ENCODE measurements around the gene OSER1.
"Not testable (repeated sequence)": the region's sequence is repeated elsewhere in the genome, so short reads cannot be mapped to it uniquely, and the experiment has no call there.

Gene OSER1

DNA sequence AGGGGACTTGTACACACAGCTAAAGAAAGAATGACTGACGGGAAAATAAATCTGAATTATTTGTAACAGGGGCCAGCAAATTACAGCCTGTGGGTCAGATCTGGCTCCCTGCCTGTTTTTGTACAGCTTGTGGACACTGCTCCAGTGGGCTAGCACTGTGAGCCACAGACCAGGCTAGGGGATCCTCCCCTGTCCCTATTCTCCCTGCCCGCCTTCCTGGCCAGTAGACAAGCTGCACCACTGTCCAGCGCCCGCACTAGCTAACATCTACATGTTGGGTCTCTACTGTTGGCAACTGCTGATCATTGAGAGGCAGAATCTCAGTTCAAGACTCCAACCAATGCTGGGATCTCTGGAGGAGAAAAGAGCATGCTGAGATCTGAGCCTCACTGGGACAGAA lies 10.7 kb downstream of the OSER1 start:
- DNase-seq = no peak

- peak in 1 of 2 experiments; percentile 8 for DNase-seq
Observed at GRCh38 chr20:44198872-44199271, 11.7 kb downstream of the OSER1 start.

DNA sequence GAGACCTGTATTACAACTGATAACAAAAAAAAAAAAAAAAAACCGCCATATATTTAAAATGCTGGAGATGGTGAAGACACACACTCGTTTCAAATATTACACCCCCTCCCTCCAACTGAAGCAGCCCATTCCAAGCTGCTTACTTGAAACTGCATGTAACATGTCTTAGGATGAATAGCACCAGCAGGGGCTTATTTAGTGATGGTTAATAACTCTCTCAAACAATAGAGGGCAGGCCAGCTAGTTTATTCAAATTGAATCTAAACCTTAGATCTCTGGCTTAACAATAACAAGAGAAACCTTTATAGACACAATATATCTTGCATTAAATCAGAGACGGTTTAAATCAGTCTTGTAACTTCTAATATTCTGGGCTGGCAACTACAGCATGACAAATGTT lies 14.3 kb downstream of the OSER1 start:
- no peak for DNase-seq

DNA sequence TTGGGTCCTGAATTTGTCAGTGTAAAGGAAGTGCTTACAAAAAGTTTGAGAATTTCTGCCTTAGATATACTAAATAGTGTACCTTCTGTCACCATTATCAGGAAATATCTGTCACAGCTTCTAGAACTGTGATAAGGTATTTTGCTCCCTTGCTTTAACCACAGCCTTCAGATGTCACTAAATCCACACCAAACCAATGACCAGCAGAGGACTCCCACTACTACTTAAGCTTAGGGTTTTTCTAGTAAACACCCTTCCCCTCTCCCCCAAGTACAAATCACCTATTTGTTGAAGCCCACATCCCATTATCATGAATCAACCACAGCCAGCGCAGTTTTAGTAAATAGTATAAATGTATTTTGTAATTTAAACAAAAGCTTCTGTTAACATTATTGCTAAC lies 15.0 kb downstream of the OSER1 start:
- DNase-seq = no peak

- no peak for DNase-seq
Observed at GRCh38 chr20:44193801-44194200, 16.8 kb downstream of the OSER1 start.

DNA sequence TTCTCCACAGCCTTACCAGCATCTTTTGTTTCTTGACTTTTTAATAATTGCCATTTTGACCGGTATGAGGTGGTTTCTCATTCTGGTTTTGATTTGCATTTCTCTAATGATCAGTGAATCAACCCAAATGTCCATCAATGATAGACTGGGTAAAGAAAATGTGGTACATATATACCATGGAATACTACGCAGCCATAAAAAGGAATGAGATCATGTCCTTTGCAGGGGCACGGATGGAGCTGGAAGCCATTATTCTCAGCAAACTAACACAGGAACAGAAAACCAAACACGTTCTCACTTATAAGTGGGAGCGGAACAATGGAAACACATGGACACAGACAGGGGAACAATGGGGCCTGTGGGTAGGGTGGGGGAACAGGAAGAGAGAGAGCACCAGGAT lies 18.9 kb downstream of the OSER1 start:
- DNase-seq = not testable (repeated sequence)

GRCh38 chr20:44190197-44190852 lies 20.2 kb downstream of the OSER1 start:
- DNase-seq = peak in 1 of 2 experiments; percentile 16

GRCh38 chr20:44188752-44189151 lies 21.8 kb downstream of the OSER1 start:
- no peak for DNase-seq

- no peak for DNase-seq
Observed at GRCh38 chr20:44187772-44188709, 22.5 kb downstream of the OSER1 start.

GRCh38 chr20:44187054-44187771 lies 23.4 kb downstream of the OSER1 start, which contains the start of gene JPH2:
TSS of gene JPH2 (minus strand) at chr20:44187188. CDS start at chr20:44186705, 483 bp downstream.
- DNase-seq = no peak

DNA sequence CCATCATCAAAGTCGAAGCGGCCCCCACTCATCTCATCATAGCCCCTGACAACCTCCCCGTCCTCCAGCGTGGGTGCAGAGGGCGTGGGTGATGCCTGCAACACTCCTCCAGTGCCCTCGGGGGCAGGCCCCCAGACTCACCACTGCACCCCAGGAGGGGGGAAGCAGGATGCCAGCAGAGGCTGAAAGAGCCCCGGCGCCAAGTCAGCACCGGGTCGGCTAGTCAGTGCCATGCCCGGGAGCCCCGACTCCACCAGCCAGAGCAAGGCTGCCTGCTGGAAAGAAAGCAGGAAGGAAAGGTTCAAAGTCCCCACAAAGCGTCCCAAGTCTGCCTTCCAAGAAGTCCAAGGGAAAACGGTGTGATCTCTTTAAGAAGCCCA lies 23.9 kb downstream of the OSER1 start:
- DNase-seq = no peak

- no peak for DNase-seq
Observed at GRCh38 chr20:44186201-44186600, 24.4 kb downstream of the OSER1 start.

- no peak for DNase-seq
Observed at GRCh38 chr20:44185574-44185973, 25.0 kb downstream of the OSER1 start.

- no peak for DNase-seq
Observed at GRCh38 chr20:44183282-44183681, 27.3 kb downstream of the OSER1 start.

GRCh38 chr20:44182863-44183262 lies 27.7 kb downstream of the OSER1 start:
- no peak for DNase-seq

GRCh38 chr20:44182135-44182765 lies 28.3 kb downstream of the OSER1 start:
- DNase-seq = no peak

DNA sequence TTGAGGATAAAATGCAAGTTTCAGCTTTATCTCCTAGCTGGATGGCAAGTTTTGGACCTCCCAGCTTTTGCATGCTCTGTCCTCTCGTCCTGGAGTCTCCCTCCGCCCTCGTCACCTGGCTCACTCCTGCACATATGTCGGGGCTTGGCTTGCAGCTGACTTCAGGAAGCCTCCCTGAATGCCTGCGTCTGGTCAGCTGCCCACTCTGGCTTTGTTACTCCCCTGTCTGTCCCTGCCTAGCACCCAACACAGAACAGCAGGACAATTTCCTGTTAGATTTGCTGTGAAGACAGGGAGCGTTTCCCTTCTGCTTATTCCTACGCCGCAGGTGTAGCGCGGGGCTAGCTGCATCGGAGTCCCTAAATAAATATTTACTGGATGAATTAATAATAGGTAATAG lies 29.0 kb downstream of the OSER1 start:
- no peak for DNase-seq

GRCh38 chr20:44180814-44181213 lies 29.8 kb downstream of the OSER1 start:
- no peak for DNase-seq

DNA sequence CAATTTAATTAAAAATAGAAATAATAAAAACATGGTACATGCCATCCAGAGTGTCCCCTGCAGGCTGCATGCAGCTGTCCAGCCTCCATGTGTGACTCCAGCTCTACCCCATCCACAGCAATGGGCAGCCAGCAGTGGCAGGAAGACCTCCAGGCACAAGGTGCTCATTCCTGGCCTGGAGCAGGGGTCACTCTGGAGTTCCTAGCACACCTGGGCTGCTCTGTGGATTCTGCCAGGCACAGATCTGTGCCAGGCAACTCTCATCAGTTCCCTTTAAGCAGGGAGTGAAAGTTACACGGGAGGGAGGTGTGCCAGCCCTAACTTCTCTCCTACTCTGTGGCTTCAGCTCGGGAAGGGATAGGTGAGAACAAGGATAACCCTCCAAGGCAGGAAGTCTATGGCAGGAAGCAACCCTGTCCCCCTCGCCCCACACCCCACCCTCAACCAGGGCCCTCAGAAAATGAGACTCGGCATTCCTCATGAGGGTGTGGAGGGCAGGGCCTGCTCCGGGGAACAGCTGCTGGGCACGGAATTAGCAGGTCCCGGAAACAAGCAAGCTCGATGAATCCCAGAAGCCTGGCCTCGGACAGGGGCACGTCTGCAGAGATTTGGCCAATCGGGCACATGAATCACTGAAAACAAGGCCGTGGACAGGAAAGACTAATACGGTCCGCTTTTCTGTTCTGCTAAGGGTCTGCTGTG lies 33.6 kb downstream of the OSER1 start:
- no peak for DNase-seq

GRCh38 chr20:44174996-44175765 lies 35.4 kb downstream of the OSER1 start:
- no peak for DNase-seq

GRCh38 chr20:44173846-44174245 lies 36.7 kb downstream of the OSER1 start:
- DNase-seq = no peak

DNA sequence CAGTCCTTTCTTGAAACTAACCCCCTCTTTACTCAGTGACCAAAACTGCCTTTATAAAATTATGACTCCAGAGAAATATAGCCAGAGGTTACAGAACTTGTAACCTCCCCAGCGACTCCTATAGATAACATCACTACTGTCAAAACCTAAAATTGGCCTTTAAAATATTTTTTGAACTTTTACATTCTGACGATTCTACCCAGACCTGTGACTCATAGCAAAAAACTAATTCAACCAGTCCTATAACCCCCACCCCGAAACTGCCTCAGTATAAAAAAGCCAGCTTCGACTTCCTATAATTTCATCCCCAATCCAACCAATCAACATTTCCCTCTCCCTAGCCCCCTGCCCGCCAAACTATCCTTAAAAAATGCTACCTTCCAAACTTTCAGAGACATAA lies 37.5 kb downstream of the OSER1 start:
- DNase-seq = no peak
